ENCODE data around the gene DENND4A.
"Not testable (repeated sequence)": the region's sequence is repeated elsewhere in the genome, so short reads cannot be mapped to it uniquely, and the experiment has no call there.

Gene DENND4A

GRCh38 chr15:65818927-65819562, 27.0 kb upstream of the DENND4A start:
- DNase-seq: no peak

GRCh38 chr15:65816441-65816840, 24.3 kb upstream of the DENND4A start:
- no peak for DNase-seq

- DNase-seq: not testable (repeated sequence)
Observed at GRCh38 chr15:65816008-65816407, 23.9 kb upstream of the DENND4A start.

- not testable (repeated sequence) for DNase-seq
Observed at GRCh38 chr15:65814271-65814670, 22.2 kb upstream of the DENND4A start.

- no peak for DNase-seq
Observed at GRCh38 chr15:65812916-65813315, 20.8 kb upstream of the DENND4A start.

- DNase-seq: no peak
Observed at GRCh38 chr15:65812467-65812866, 20.4 kb upstream of the DENND4A start.

- no peak for DNase-seq
Observed at GRCh38 chr15:65811835-65812234, 19.7 kb upstream of the DENND4A start.

- DNase-seq: not testable (repeated sequence)
Observed at GRCh38 chr15:65811011-65811733, 19.1 kb upstream of the DENND4A start.

GRCh38 chr15:65806397-65806796, 14.3 kb upstream of the DENND4A start:
- no peak for DNase-seq

GRCh38 chr15:65805019-65805745, 13.1 kb upstream of the DENND4A start:
- DNase-seq: no peak

- no peak for DNase-seq
Observed at GRCh38 chr15:65804252-65804931, 12.3 kb upstream of the DENND4A start.

- DNase-seq: no peak
Observed at GRCh38 chr15:65801229-65801805, 9.2 kb upstream of the DENND4A start.

GRCh38 chr15:65796610-65797078, 4.6 kb upstream of the DENND4A start:
- no peak for DNase-seq

- no peak for DNase-seq
Observed at GRCh38 chr15:65795663-65796216, 3.6 kb upstream of the DENND4A start.

- no peak for DNase-seq
Observed at GRCh38 chr15:65793818-65794104, 1.7 kb upstream of the DENND4A start.

GRCh38 chr15:65792988-65793817, 1.1 kb upstream of the DENND4A start:
- no peak for DNase-seq

GRCh38 chr15:65791335-65792137, 557 bp downstream of the DENND4A start:
- peak; percentile 41 for DNase-seq

- DNase-seq: no peak
Observed at GRCh38 chr15:65790694-65791334, 1.3 kb downstream of the DENND4A start.

- DNase-seq: no peak
Observed at GRCh38 chr15:65789759-65790425, 2.2 kb downstream of the DENND4A start.

- DNase-seq: no peak
Observed at GRCh38 chr15:65789105-65789504, 3.0 kb downstream of the DENND4A start.

Measured in activated gamma-delta T cell (primary cell).